Measurements from ENCODE around the gene PHLDA2. TPM values are rescaled to one million over a fixed set of nuclear protein-coding genes. Genes with fewer than 3 reads are reported as not detected.
"Not testable (repeated sequence)": the region's sequence is repeated elsewhere in the genome, so short reads cannot be mapped to it uniquely, and the experiment has no call there.

Gene PHLDA2
- total RNA-seq, 1 donor from 2014 or later = 96.1 TPM

- DNase-seq (ENCODE audit: extremely low spot score, unreplicated experiment) = no peak
- H3K4me3 Mint-ChIP-seq (ENCODE audit: unreplicated experiment) = no peak overlapping the region
- H3K27me3 Mint-ChIP-seq (ENCODE audit: unreplicated experiment) = no peaks in the 10 kb centered on the region
- no peak for TF ChIP-seq CTCF (IDR thresholded peaks at IDR 0.05)
- peaks cover 5% of the 10 kb centered on the region for H3K9me3 Mint-ChIP-seq (ENCODE audit: unreplicated experiment)
- H3K36me3 Mint-ChIP-seq (ENCODE audit: unreplicated experiment) = peaks cover 18% of the 10 kb centered on the region
- peak overlapping the region; percentile 27 for H3K27ac Mint-ChIP-seq (ENCODE audit: unreplicated experiment)
- peaks cover 34% of the 10 kb centered on the region for H3K4me1 Mint-ChIP-seq (ENCODE audit: unreplicated experiment)
These were observed 13.2 kb upstream of the PHLDA2 start for GRCh38 chr11:2942447-2942846.

- H3K27me3 Mint-ChIP-seq (ENCODE audit: unreplicated experiment) = no peaks in the 10 kb centered on the region
- peaks cover 22% of the 10 kb centered on the region for H3K4me1 Mint-ChIP-seq (ENCODE audit: unreplicated experiment)
- H3K9me3 Mint-ChIP-seq (ENCODE audit: unreplicated experiment) = peaks cover 7% of the 10 kb centered on the region
- peak overlapping the region; percentile 52 for H3K27ac Mint-ChIP-seq (ENCODE audit: unreplicated experiment)
- TF ChIP-seq CTCF (IDR thresholded peaks at IDR 0.05) = no peak
- H3K4me3 Mint-ChIP-seq (ENCODE audit: unreplicated experiment) = no peak overlapping the region
- H3K36me3 Mint-ChIP-seq (ENCODE audit: unreplicated experiment) = peaks cover 17% of the 10 kb centered on the region
- no peak for DNase-seq (ENCODE audit: extremely low spot score, unreplicated experiment)
These were observed 12.0 kb upstream of the PHLDA2 start for GRCh38 chr11:2940921-2941821.

- H3K27me3 Mint-ChIP-seq (ENCODE audit: unreplicated experiment) = no peaks in the 10 kb centered on the region
- peaks cover 13% of the 10 kb centered on the region for H3K4me1 Mint-ChIP-seq (ENCODE audit: unreplicated experiment)
- no peak for DNase-seq (ENCODE audit: extremely low spot score, unreplicated experiment)
- H3K9me3 Mint-ChIP-seq (ENCODE audit: unreplicated experiment) = peaks cover 7% of the 10 kb centered on the region
- H3K27ac Mint-ChIP-seq (ENCODE audit: unreplicated experiment) = peak overlapping the region; percentile 52
- TF ChIP-seq CTCF (IDR thresholded peaks at IDR 0.05) = no peak
- peaks cover 16% of the 10 kb centered on the region for H3K36me3 Mint-ChIP-seq (ENCODE audit: unreplicated experiment)
- H3K4me3 Mint-ChIP-seq (ENCODE audit: unreplicated experiment) = no peak overlapping the region
These were observed 11.1 kb upstream of the PHLDA2 start for GRCh38 chr11:2940147-2940920.

GRCh38 chr11:2938458-2939418 lies 9.5 kb upstream of the PHLDA2 start:
- H3K27me3 Mint-ChIP-seq (ENCODE audit: unreplicated experiment); H3K9me3 Mint-ChIP-seq (ENCODE audit: unreplicated experiment); H3K4me3 Mint-ChIP-seq (ENCODE audit: unreplicated experiment); H3K36me3 Mint-ChIP-seq (ENCODE audit: unreplicated experiment); H3K27ac Mint-ChIP-seq (ENCODE audit: unreplicated experiment); DNase-seq (ENCODE audit: extremely low spot score, unreplicated experiment); H3K4me1 Mint-ChIP-seq (ENCODE audit: unreplicated experiment): not testable (repeated sequence)

- H3K27ac Mint-ChIP-seq (ENCODE audit: unreplicated experiment) = peak overlapping the region; percentile 57
- H3K4me3 Mint-ChIP-seq (ENCODE audit: unreplicated experiment); H3K9me3 Mint-ChIP-seq (ENCODE audit: unreplicated experiment); DNase-seq (ENCODE audit: extremely low spot score, unreplicated experiment); H3K27me3 Mint-ChIP-seq (ENCODE audit: unreplicated experiment); H3K36me3 Mint-ChIP-seq (ENCODE audit: unreplicated experiment): not testable (repeated sequence)
- peaks cover 16% of the 10 kb centered on the region for H3K4me1 Mint-ChIP-seq (ENCODE audit: unreplicated experiment)
These were observed 8.6 kb upstream of the PHLDA2 start for GRCh38 chr11:2937641-2938457.

Data from osteocyte (in vitro differentiated cells).